HEK293 (cell line): ENCODE measurements around the gene NLGN1.

Experiments
- CTCF ChIP-seq: fragments of 450-650 bp; formaldehyde crosslinking; IDR thresholded peaks from 2 replicates; pipeline ENCODE4 v1.5.1; 2016; ENCODE audit warnings: missing biosample characterization, missing genetic modification characterization
- KLF10 ChIP-seq: fragments of 450-650 bp; IDR thresholded peaks from 2 replicates; pipeline ENCODE4 v1.5.1; 2018; ENCODE audit warnings: missing biosample characterization, mild to moderate bottlenecking, missing genetic modification characterization
- YY1 ChIP-seq: fragments of 450-650 bp; formaldehyde crosslinking; IDR thresholded peaks from 2 replicates; pipeline ENCODE4 v1.5.1; 2018; ENCODE audit warnings: missing biosample characterization, missing genetic modification characterization
- ZEB2 ChIP-seq: fragments of 450-650 bp; formaldehyde crosslinking; IDR thresholded peaks from 2 replicates; pipeline ENCODE4 v1.5.1; 2016; ENCODE audit warnings: missing biosample characterization, missing genetic modification characterization
- ZFP3 ChIP-seq: fragments of 450-650 bp; formaldehyde crosslinking; IDR thresholded peaks from 2 replicates; pipeline ENCODE4 v1.5.1; 2016; ENCODE audit warnings: low read depth, missing biosample characterization, missing genetic modification characterization
- ZNF174 ChIP-seq: fragments of 450-650 bp; formaldehyde crosslinking; IDR thresholded peaks from 2 replicates; pipeline ENCODE4 v1.5.0; 2017; ENCODE audit warnings: missing biosample characterization, mild to moderate bottlenecking, missing genetic modification characterization
- ZNF549 ChIP-seq: fragments of 450-650 bp; IDR thresholded peaks from 2 replicates; pipeline ENCODE4 v1.5.1; 2018; ENCODE audit warnings: missing biosample characterization, missing genetic modification characterization, mild to moderate bottlenecking, inconsistent platforms, moderate library complexity
- ZNF580 ChIP-seq: fragments of 450-650 bp; formaldehyde crosslinking; IDR thresholded peaks from 2 replicates; pipeline ENCODE4 v1.5.1; 2016; ENCODE audit warnings: missing biosample characterization, missing genetic modification characterization
- ZNF610 ChIP-seq: fragments of 450-650 bp; formaldehyde crosslinking; IDR thresholded peaks from 2 replicates; pipeline ENCODE4 v1.5.1; 2016; ENCODE audit warnings: missing biosample characterization, missing genetic modification characterization, borderline replicate concordance
- ZSCAN30 ChIP-seq: fragments of 450-650 bp; IDR thresholded peaks from 2 replicates; pipeline ENCODE4 v1.5.1; 2018; ENCODE audit warnings: missing biosample characterization, mild to moderate bottlenecking, missing genetic modification characterization, moderate library complexity
- TF ChIP-seq, protein P1 (sequence below): fragments of 450-650 bp; formaldehyde crosslinking; IDR thresholded peaks from 2 replicates; pipeline ENCODE4 v1.5.1; 2016; ENCODE audit warnings: missing biosample characterization, missing genetic modification characterization, low read depth

- TF ChIP-seq YY1 (tag by site-specific recombination) (no peak), CTCF (tag by site-specific recombination) (no peak), ZNF549 (tag by site-specific recombination) (no peak), ZEB2 (tag by site-specific recombination) (no peak), ZFP3 (tag by site-specific recombination) (no peak), ZSCAN30 (tag by site-specific recombination) (no peak), ZNF610 (tag by site-specific recombination) (no peak), ZNF580 (tag by site-specific recombination) (no peak), ZNF174 (no peak), KLF10 (no peak)
- TF ChIP-seq, protein P1, sequence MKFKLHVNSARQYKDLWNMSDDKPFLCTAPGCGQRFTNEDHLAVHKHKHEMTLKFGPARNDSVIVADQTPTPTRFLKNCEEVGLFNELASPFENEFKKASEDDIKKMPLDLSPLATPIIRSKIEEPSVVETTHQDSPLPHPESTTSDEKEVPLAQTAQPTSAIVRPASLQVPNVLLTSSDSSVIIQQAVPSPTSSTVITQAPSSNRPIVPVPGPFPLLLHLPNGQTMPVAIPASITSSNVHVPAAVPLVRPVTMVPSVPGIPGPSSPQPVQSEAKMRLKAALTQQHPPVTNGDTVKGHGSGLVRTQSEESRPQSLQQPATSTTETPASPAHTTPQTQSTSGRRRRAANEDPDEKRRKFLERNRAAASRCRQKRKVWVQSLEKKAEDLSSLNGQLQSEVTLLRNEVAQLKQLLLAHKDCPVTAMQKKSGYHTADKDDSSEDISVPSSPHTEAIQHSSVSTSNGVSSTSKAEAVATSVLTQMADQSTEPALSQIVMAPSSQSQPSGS = no peak
Observed at GRCh38 chr3:173897631-173898030, 500.1 kb downstream of the NLGN1 start.
